ENCODE results near the gene FAM25G. TPM values are rescaled to one million over a fixed set of nuclear protein-coding genes. Genes with fewer than 3 reads are reported as not detected.
"Not testable (repeated sequence)": the region's sequence is repeated elsewhere in the genome, so short reads cannot be mapped to it uniquely, and the experiment has no call there.

Gene FAM25G
- not detected for total RNA-seq

GRCh38 chr10:47491600-47491999, at the start of gene FAM25G:
Gene FAM25G (minus strand): TSS chr10:47491700. CDS start chr10:47491674, 26 bp downstream.
- H3K4me1 ChIP-seq, H3K27me3 ChIP-seq, H3K36me3 ChIP-seq, H3K9me3 ChIP-seq, H3K27ac ChIP-seq, ATAC-seq, H3K4me3 ChIP-seq: not testable (repeated sequence)
- no CpG with 5 or more reads among the region's 9 CpGs for WGBS, 2 donors (ENCODE audit: low coverage in 1 of 2)

- H3K9me3 ChIP-seq, H3K4me1 ChIP-seq, ATAC-seq, H3K36me3 ChIP-seq, H3K4me3 ChIP-seq, H3K27ac ChIP-seq, H3K27me3 ChIP-seq: not testable (repeated sequence)
- no CpG with 5 or more reads among the region's 3 CpGs for whole genome bisulfite sequencing, 2 donors (ENCODE audit: low coverage in 1 of 2)
Observed at GRCh38 chr10:47536430-47536829, 44.9 kb upstream of the FAM25G start.

GRCh38 chr10:47523475-47523874, 32.0 kb upstream of the FAM25G start, which contains the start of gene AGAP9:
Gene AGAP9 (minus strand): TSS chr10:47523638. CDS start chr10:47523526, 112 bp downstream.
- no CpG with 5 or more reads among the region's 20 CpGs for WGBS, 2 donors (ENCODE audit: low coverage in 1 of 2)

GRCh38 chr10:47502313-47502712, 10.8 kb upstream of the FAM25G start:
- not testable (repeated sequence) for H3K4me1 ChIP-seq, H3K4me3 ChIP-seq, H3K27me3 ChIP-seq, ATAC-seq, H3K9me3 ChIP-seq, H3K27ac ChIP-seq
- WGBS, 2 donors (ENCODE audit: low coverage in 1 of 2) = no CpG with 5 or more reads among the region's 9 CpGs
- peaks cover 0 to 11% of the 10 kb centered on the region in 2 donors for H3K36me3 ChIP-seq

More at GRCh38 chr10:47523475-47523874, 32.0 kb upstream of the FAM25G start, which contains the start of gene AGAP9:
- not testable (repeated sequence) for H3K4me1 ChIP-seq, H3K4me3 ChIP-seq, H3K27me3 ChIP-seq, H3K36me3 ChIP-seq, H3K27ac ChIP-seq, H3K9me3 ChIP-seq, ATAC-seq

GRCh38 chr10:47494226-47494625, 2.7 kb upstream of the FAM25G start:
- not testable (repeated sequence) for H3K4me3 ChIP-seq, H3K36me3 ChIP-seq, H3K27ac ChIP-seq, ATAC-seq, H3K9me3 ChIP-seq, H3K4me1 ChIP-seq, H3K27me3 ChIP-seq
- WGBS, 2 donors (ENCODE audit: low coverage in 1 of 2) = no CpG with 5 or more reads among the region's 6 CpGs

- not testable (repeated sequence) for H3K4me3 ChIP-seq, ATAC-seq, H3K9me3 ChIP-seq, H3K27ac ChIP-seq, H3K36me3 ChIP-seq, H3K4me1 ChIP-seq, H3K27me3 ChIP-seq
- no CpG with 5 or more reads among the region's 7 CpGs for WGBS, 2 donors (ENCODE audit: low coverage in 1 of 2)
Observed at GRCh38 chr10:47489630-47490029, 1.9 kb downstream of the FAM25G start.

- H3K36me3 ChIP-seq, H3K27me3 ChIP-seq, H3K9me3 ChIP-seq, ATAC-seq, H3K4me1 ChIP-seq, H3K27ac ChIP-seq, H3K4me3 ChIP-seq: not testable (repeated sequence)
- no CpG with 5 or more reads among the region's 4 CpGs for WGBS, 2 donors (ENCODE audit: low coverage in 1 of 2)
Observed at GRCh38 chr10:47485943-47486342, 5.6 kb downstream of the FAM25G start.

- not testable (repeated sequence) for H3K36me3 ChIP-seq, H3K27ac ChIP-seq, H3K4me3 ChIP-seq, ATAC-seq, H3K4me1 ChIP-seq, H3K9me3 ChIP-seq, H3K27me3 ChIP-seq
- WGBS, 2 donors (ENCODE audit: low coverage in 1 of 2) = 100% methylated on average over 1 of the region's 11 CpGs; no CpG with 5 or more reads in 1 of the 2 donors
Observed at GRCh38 chr10:47484786-47485185, 6.7 kb downstream of the FAM25G start.

- not testable (repeated sequence) for ATAC-seq, H3K27ac ChIP-seq, H3K9me3 ChIP-seq, H3K36me3 ChIP-seq, H3K4me3 ChIP-seq, H3K27me3 ChIP-seq, H3K4me1 ChIP-seq
- no CpG with 5 or more reads among the region's 11 CpGs for WGBS, 2 donors (ENCODE audit: low coverage in 1 of 2)
Observed at GRCh38 chr10:47483923-47484322, 7.6 kb downstream of the FAM25G start, which contains the start of gene ANXA8. Gene ANXA8 (minus strand): TSS chr10:47484115. CDS start chr10:47483933, 182 bp downstream.

- not testable (repeated sequence) for H3K4me3 ChIP-seq, H3K36me3 ChIP-seq, H3K27me3 ChIP-seq, H3K9me3 ChIP-seq, H3K27ac ChIP-seq, H3K4me1 ChIP-seq
- no CpG with 5 or more reads among the region's 1 CpG for WGBS, 2 donors (ENCODE audit: low coverage in 1 of 2)
- peak; percentile 5 for ATAC-seq
Observed at GRCh38 chr10:47482367-47482766, 9.1 kb downstream of the FAM25G start.

- not testable (repeated sequence) for H3K36me3 ChIP-seq, ATAC-seq, H3K27ac ChIP-seq, H3K4me3 ChIP-seq, H3K4me1 ChIP-seq, H3K27me3 ChIP-seq, H3K9me3 ChIP-seq
- WGBS, 2 donors (ENCODE audit: low coverage in 1 of 2) = no CpG with 5 or more reads among the region's 6 CpGs
Observed at GRCh38 chr10:47481768-47482181, 9.7 kb downstream of the FAM25G start.

- H3K4me3 ChIP-seq, H3K4me1 ChIP-seq, H3K9me3 ChIP-seq, H3K36me3 ChIP-seq, H3K27ac ChIP-seq, H3K27me3 ChIP-seq, ATAC-seq: not testable (repeated sequence)
- WGBS, 2 donors (ENCODE audit: low coverage in 1 of 2) = no CpG with 5 or more reads among the region's 10 CpGs
Observed at GRCh38 chr10:47481182-47481766, 10.2 kb downstream of the FAM25G start.

- not testable (repeated sequence) for ATAC-seq, H3K36me3 ChIP-seq, H3K27me3 ChIP-seq, H3K9me3 ChIP-seq, H3K4me1 ChIP-seq, H3K4me3 ChIP-seq, H3K27ac ChIP-seq
- no CpG with 5 or more reads among the region's 3 CpGs for WGBS, 2 donors (ENCODE audit: low coverage in 1 of 2)
Observed at GRCh38 chr10:47480133-47480532, 11.4 kb downstream of the FAM25G start.

- 67 to 85% methylated on average over 2 to 3 of the region's 5 CpGs for WGBS, 2 donors (ENCODE audit: low coverage in 1 of 2)
Observed at GRCh38 chr10:47478114-47478513, 13.4 kb downstream of the FAM25G start.

More at GRCh38 chr10:47478114-47478513, 13.4 kb downstream of the FAM25G start:
- ATAC-seq, H3K9me3 ChIP-seq, H3K4me3 ChIP-seq, H3K27me3 ChIP-seq, H3K4me1 ChIP-seq, H3K36me3 ChIP-seq, H3K27ac ChIP-seq: not testable (repeated sequence)
